HG03571 (cell line): ENCODE data around the gene AUTS2.

Experiments
- ATAC-seq: cut with Tn5 transposase; IDR thresholded peaks from one replicate; pipeline ENCODE4 v1.9.1; 2021; ENCODE audit not compliant: unreplicated experiment

The AUTS2 gene

DNA sequence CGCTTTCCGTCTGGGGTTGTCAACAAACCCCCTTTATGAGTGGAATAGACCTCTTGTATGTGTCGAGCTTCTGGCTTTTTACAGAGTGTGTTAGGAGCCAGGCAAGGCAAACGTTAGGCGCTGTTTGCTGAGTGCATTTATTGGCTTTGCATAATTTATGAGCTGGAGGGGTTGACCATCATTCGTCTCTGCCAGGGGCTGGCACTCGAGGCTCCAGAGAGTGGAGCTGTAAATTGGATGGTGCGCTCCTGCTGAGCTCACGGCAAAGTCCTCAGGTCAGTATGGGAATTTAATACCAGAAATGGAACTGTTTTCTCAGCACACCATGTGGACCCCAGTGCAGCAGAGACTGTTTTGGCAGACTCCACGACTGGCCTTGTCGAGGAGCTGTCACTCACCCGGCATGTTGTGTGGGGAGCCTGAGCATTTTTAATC lies 834.3 kb downstream of the AUTS2 start:
- ATAC-seq = no peak

DNA sequence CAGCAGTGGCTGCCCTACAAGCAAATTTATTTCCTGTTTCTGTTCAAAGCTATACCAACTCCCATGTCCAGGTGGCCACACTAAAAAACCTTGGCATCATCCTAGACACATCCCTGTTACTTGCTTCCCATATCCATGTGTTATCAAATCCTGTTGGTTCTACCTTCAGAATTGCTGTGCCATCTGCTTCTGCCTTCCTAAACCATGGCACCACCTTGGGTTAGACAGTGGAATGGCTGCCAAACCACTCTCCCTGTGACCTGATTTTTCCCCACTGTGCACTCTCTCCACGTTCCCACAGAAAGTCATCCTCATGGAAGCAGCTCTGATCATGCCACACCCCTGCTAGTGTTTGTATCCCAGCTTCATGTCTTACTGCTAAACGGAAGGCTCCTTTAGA lies 836.1 kb downstream of the AUTS2 start:
- no peak for ATAC-seq

DNA sequence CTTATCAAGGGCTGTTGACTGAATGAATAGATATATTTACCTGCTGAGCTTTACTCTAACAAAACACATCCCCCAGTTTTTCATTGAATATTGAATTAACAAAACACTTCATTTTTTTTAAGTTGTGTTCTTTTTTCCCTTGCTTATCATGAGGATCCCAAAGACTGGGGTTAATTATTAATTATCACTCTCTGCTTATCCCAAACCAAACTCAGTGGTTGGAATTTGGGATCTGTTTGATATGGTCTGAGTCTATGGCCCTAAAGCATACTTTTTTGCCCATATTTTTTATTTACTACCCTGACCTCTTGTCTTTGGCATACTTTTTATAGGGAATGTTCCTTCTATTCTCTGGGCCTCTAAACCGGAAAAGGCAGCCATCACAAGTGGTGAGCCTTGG lies 836.5 kb downstream of the AUTS2 start:
- ATAC-seq = no peak

GRCh38 chr7:70435634-70436033 lies 837.4 kb downstream of the AUTS2 start:
- ATAC-seq = no peak

DNA sequence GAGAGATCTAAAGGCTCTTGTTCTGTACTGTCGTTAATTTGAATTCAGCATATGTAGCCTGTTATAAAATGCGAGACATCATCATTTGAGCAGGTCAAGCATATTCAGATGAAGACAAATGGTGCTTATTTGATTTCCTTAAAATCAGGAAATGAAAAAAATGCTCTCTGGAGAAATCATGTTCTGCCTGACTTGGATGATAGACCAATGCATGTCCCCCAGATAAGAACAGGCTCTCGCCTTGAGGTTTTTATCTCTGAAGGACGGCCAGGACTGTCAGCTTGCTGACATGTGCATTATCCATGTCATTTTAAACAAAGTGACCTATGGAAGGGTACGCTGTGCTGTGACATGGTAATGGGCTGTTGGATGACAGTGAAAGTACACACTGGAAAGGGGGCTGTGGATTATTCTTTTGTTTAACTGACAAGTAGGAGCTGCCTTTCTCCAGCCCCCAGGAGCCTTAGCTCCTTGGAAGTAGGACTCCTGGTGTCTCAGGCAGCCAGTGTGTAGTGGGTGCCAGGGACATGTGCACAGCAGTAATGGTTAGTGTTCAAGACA lies 838.6 kb downstream of the AUTS2 start:
- ATAC-seq = no peak

GRCh38 chr7:70439651-70440050 lies 841.4 kb downstream of the AUTS2 start:
- no peak for ATAC-seq

GRCh38 chr7:70446448-70447143 lies 848.3 kb downstream of the AUTS2 start:
- no peak for ATAC-seq

DNA sequence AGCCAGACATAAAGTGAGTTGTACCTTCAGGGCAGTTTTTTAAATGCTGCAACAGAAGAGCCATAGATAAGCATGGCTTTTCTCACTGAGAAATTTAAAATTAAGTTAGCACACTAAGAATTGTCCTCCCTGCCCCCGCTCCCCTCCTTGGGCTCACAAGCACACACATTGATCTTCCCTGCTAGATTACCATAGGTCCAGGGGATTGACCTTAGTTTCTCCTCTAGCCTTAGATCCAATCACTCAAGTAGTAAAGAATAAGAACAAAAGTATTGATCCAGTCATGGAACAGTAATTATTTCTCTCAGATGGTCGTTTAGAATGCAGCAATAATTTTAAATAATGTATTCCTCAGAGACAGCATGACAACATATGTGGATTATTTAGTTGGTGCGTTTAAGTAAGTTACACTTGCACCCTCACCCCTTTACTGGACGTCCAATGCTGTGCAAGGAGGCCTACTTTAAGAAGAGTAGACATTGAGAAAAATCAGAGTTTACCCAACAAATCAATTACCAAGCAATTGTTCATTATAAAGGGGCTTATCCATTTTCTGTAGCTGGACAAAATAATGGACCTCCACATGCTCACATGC lies 850.1 kb downstream of the AUTS2 start:
- no peak for ATAC-seq

- no peak for ATAC-seq
Measured at GRCh38 chr7:70450731-70451130, 852.5 kb downstream of the AUTS2 start.

DNA sequence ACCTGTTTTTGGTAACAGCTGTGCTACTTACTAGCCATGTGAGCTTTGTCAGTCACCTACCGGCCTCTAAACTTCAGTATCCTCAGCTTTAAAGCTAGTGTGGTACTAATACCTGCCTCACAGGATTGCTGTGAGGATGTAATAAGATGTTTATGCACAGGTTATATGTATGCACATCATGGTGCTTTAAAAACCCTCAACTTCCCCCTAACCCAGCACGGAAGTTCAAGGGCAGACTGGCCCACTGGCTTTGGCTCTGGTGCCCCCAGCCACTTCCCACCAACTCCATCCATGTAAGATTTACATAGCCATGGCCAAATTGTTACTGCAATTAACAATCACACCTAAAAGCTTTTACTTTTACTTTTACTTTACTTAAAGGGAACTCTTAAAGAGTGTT lies 857.6 kb downstream of the AUTS2 start:
- ATAC-seq = no peak

- peak; percentile 59 for ATAC-seq
Measured at GRCh38 chr7:70456719-70457118, 858.4 kb downstream of the AUTS2 start.

DNA sequence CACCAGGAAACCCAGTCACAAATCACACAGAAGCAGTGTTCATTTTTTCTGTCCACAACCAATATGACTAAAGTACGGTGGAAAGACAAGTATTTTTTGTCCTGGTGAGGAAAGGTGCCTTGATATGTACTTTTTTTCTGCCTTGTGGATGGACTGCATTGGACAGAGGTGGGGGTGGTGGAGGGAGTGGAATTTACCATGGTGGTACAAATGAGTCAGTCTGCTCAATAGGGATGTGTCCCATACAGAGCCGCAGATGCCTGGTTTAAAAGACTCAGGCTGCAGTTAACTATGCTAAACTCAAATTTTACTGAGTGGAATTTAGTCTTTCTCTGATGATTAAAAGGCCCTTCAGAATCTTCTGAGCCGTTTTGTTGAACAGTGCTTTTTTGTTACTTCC lies 859.2 kb downstream of the AUTS2 start:
- no peak for ATAC-seq

DNA sequence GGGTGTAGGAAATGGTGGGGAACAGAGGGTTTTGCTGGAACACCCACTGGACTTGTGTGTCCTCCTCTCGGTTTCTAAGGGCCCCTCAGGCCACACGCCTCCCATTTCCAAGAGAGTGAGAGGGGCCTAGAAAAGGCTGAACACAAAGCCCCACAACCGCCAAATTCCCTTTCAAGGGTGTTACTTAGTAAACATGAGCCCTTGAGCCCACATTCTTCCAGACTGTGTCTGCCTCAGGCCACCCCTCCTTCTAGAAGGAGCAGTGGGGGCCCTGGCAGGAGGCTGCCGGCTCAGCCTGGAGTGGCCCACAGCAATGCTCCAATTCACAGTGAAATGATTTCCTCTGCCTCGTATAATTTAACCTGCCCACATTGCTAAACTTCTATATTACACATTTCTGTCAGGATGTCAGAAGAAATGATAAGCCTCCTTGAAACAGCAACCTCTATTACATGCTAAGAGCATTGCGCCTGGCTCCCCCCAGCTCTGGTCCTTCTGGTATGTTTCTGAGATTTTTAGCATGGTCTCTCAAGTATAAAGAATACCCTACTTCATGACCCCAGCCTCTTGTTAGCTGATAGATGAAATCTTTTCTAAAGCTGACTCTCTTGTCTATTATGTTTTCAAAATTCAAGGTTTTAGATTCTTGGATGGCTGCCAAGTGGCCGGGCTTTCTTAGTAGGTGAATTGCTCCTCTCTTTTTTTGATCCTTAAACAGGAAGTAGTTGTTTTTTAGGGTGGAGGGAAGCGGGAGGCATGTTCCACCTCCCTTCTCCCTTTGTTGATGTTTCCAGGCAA lies 859.8 kb downstream of the AUTS2 start:
- no peak for ATAC-seq

DNA sequence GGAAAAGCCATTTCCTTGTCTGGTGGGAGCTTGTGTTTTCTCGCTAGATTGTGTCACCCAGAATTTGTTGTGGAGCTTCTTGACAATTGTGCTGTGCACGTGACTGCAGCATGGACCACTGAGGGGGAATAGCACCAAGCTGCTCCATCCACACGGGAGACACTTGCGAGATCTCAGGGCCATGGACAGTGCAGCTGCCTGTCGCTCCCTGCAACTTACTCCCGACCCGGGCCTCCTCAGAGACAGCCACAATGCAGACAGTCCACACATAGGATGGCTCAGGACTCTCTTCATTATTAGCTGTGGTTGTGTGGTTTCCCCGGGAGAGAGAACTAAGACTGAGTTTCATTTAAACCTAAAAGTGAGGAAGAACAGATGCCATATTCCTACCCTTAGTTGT lies 860.5 kb downstream of the AUTS2 start:
- ATAC-seq = no peak

DNA sequence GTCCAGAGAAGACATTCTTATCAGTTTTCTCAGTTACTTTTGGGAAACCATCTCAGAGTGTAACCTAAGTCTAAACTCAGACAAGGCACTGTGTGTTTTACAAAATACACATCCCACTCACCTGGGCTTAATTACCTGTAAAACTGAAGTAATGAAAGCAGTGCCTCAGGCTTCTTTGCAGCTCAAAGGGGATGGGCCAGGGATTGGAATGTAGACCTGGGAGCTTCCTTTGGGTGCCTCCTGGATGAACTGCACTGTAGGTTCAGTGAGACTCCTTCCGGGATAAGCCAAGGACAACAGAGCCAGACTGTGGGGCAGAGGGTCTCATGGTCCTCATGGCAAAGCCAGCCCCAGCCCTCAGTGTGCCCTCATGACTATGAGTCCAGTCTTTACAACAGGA lies 861.3 kb downstream of the AUTS2 start:
- no peak for ATAC-seq

DNA sequence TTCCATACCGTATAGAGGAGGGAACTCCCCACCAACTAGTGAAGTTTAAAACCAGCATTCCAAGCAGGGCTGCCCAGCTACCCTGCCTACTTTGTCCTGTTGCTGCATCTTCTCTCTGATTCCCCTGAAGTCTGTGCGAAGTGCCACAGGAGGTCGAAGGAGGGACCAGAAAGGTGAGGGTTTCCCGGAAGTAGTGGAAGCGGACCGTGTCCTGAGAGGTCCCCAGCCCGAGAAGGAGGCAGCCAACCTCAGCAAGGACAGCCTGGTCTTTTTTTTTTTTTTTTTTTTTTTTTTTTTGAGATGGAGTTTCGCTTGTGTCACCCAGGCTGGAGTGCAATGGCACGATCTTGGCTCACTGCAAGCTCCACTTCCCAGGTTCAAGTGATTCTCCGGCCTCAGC lies 861.8 kb downstream of the AUTS2 start:
- ATAC-seq = no peak

DNA sequence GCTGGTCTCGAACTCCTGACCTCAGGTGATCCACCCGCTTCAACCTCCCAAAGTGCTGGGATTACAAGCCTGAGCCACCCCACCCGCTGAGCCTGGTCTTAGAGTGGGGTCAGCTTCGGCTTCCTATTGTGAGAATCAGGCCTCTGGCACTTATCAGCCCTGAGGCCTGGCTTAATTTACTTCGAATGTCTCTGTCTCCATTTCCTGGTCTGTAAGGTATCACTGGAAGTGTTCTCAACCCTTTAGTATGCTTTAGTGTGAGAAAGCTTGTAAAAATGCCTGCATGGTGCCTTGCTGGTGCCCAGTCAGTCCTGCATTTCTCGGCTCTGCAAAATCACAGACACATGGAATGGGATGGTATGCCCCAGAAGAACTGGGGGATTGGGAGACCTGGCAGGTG lies 862.3 kb downstream of the AUTS2 start:
- no peak for ATAC-seq

- ATAC-seq = no peak
Measured at GRCh38 chr7:70463352-70463938, 865.2 kb downstream of the AUTS2 start.

DNA sequence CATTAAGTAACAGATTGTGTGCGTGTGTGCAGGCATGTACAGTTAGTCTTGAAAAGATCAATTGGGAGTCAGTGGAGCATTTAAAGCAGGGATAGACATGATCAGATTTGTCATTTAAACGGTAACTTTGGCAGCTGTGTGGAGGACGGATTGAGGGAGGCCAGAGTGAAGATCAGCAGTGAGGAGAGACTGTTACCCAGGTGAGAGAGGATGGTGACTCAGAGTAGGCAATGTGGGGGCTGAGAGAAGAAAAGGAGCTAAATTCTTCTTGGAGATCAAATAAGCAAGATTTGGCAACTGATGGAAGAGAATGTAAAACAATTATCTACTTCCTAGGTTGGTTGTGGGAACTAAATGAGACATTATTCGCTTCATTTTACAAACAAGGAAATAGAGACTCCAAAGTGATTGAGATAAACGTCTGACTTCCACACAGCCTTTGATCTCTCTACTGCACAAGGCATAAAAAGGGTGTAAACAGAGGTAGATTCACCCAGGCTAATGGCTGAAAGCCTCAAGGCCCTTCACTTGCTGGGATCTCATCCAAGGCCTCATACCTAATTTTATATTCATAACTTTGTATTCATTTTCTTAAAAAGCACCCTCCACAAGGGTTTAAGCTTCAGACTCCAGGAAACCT lies 868.6 kb downstream of the AUTS2 start:
- ATAC-seq = no peak

DNA sequence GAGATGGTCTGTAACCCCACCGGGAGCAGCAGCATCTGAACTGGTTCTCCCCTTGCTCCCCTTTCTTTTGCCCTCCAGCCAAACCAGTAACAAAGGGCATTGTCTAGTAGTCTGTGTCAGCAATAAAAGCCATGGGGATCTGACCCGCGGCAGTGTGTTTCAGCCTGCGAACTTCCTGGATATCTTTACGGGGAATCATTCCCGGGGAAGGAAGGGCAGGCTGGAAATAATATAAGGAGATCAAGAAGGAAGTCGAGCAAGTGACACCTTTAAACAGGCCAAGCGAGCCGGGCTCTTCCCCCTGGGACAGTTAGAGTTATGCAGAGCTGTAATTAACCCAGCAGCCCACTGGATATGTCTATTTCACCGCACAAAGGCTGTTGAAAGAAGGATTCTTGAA lies 872.5 kb downstream of the AUTS2 start:
- ATAC-seq = no peak

- no peak for ATAC-seq
Measured at GRCh38 chr7:70472601-70473237, 874.4 kb downstream of the AUTS2 start.
